Measurements from ENCODE around the gene CABCOCO1.

CABCOCO1 gene

GRCh38 chr10:61764486-61764885 lies 101.8 kb downstream of the CABCOCO1 start:
- no peak overlapping the region for H3K4me3 ChIP-seq
- DNase-seq: no peak
- H3K4me1 ChIP-seq: peaks cover 0 to 26% (median 4%) of the 10 kb centered on the region in 4 donors
- no peaks in the 10 kb centered on the region for H3K27me3 ChIP-seq
- TF ChIP-seq CTCF (IDR thresholded peaks at IDR 0.05): no peak
- H3K9me3 ChIP-seq: no peaks in the 10 kb centered on the region
- H3K27ac ChIP-seq: no peak overlapping the region
- H3K36me3 ChIP-seq: no peaks in the 10 kb centered on the region
- intact Hi-C loops (cut with DNase I; ENCODE audit: low total_unique reads): no loop called here

- intact Hi-C loops (cut with DNase I; ENCODE audit: low total_unique reads): no loop called here
- no peaks in the 10 kb centered on the region for H3K27me3 ChIP-seq
- no peaks in the 10 kb centered on the region for H3K36me3 ChIP-seq
- TF ChIP-seq CTCF (IDR thresholded peaks at IDR 0.05): no peak
- no peak overlapping the region for H3K4me3 ChIP-seq
- H3K27ac ChIP-seq: no peak overlapping the region
- H3K4me1 ChIP-seq: peaks cover 0 to 24% (median 4%) of the 10 kb centered on the region in 4 donors
- no peak for DNase-seq
- no peaks in the 10 kb centered on the region for H3K9me3 ChIP-seq
These were observed 102.7 kb downstream of the CABCOCO1 start for GRCh38 chr10:61765176-61766087.

GRCh38 chr10:61766927-61767326 lies 104.2 kb downstream of the CABCOCO1 start:
- no peak for DNase-seq
- Histone ChIP-seq H3K36me3 (no peaks in the 10 kb centered on the region), H3K4me3 (no peak overlapping the region), H3K27ac (no peak overlapping the region), H3K9me3 (no peaks in the 10 kb centered on the region), H3K27me3 (no peaks in the 10 kb centered on the region), H3K4me1 (peaks cover 0 to 9% (median 0%) of the 10 kb centered on the region in 4 donors)
- intact Hi-C loops (cut with DNase I; ENCODE audit: low total_unique reads): no loop called here
- TF ChIP-seq CTCF (IDR thresholded peaks at IDR 0.05): no peak

GRCh38 chr10:61774031-61774430 lies 111.3 kb downstream of the CABCOCO1 start:
- Histone ChIP-seq H3K27me3 (no peaks in the 10 kb centered on the region), H3K4me3 (no peak overlapping the region), H3K4me1 (no peaks in the 10 kb centered on the region), H3K27ac (no peak overlapping the region), H3K9me3 (no peaks in the 10 kb centered on the region), H3K36me3 (no peaks in the 10 kb centered on the region)
- no peak for DNase-seq
- no peak for TF ChIP-seq CTCF (IDR thresholded peaks at IDR 0.05)
- intact Hi-C loops (cut with DNase I; ENCODE audit: low total_unique reads): no loop called here

- no peaks in the 10 kb centered on the region for H3K27me3 ChIP-seq
- H3K27ac ChIP-seq: no peak overlapping the region
- H3K4me3 ChIP-seq: no peak overlapping the region
- no peak for TF ChIP-seq CTCF (IDR thresholded peaks at IDR 0.05)
- no peaks in the 10 kb centered on the region for H3K9me3 ChIP-seq
- DNase-seq: no peak
- intact Hi-C loops (cut with DNase I; ENCODE audit: low total_unique reads): no loop called here
- peaks cover 0 to 9% (median 0%) of the 10 kb centered on the region in 4 donors for H3K4me1 ChIP-seq
- H3K36me3 ChIP-seq: no peaks in the 10 kb centered on the region
These were observed 112.4 kb downstream of the CABCOCO1 start for GRCh38 chr10:61775111-61775510.

All from tibial artery (tissue), 4 donors.